Stomach (tissue), 9 donors: ENCODE results near the gene PPP1R16B. TPM values are rescaled to one million over a fixed set of nuclear protein-coding genes. Genes with fewer than 3 reads are reported as not detected.

Source experiments
- DNase-seq, 2 donors: peaks; one replicate each; pipeline versions ENCODE4 v3.0.0 to v3.0.0-alpha.2; 2013 to 2019
- H3K27ac ChIP-seq, 5 donors: fragments of 200-600 bp in 4 of 5; sonication (generic) in 4 of 5; one replicate each; pipeline ENCODE4 v1.5.1; 2013 to 2019; ENCODE audit warnings: mild to moderate bottlenecking in 1 of 5, moderate library complexity in 1 of 5
- H3K27me3 ChIP-seq, 3 donors: fragments of 200-600 bp; sonication (generic); one replicate each; pipeline ENCODE4 v1.5.1; 2017 to 2019; ENCODE audit warnings: mixed run types in 1 of 3
- H3K36me3 ChIP-seq, 4 donors: fragments of 200-600 bp; sonication (generic); 1 replicate in 3 of 4; 2 replicates in 1 of 4; pipeline ENCODE4 v1.5.1; 2016 to 2019
- H3K4me1 ChIP-seq, 4 donors: fragments of 200-600 bp; sonication (generic); one replicate each; pipeline ENCODE4 v1.5.1; 2016 to 2019
- H3K4me3 ChIP-seq, 4 donors: fragments of 200-600 bp; sonication (generic) in 3 of 4; one replicate each; pipeline ENCODE4 v1.5.1; 2016 to 2019; ENCODE audit warnings: mild to moderate bottlenecking in 1 of 4
- H3K9me3 ChIP-seq, 4 donors: fragments of 200-600 bp; sonication (generic); one replicate each; pipeline ENCODE4 v1.5.1; 2016 to 2019
- EP300 ChIP-seq: sonication (generic); formaldehyde crosslinking; IDR thresholded peaks from one replicate; pipeline ENCODE4 v1.6.1; 2017; ENCODE audit warnings: antibody characterized with exemption
- POLR2A ChIP-seq, 4 donors: fragments of 450-650 bp; IDR thresholded peaks; one replicate each; pipeline ENCODE4 v1.6.1; 2016; ENCODE audit warnings: antibody characterized with exemption in 4 of 4, control low read depth in 2 of 4, mild to moderate bottlenecking in 1 of 4, moderate library complexity in 1 of 4
- POLR2AphosphoS5 ChIP-seq, 3 donors: sonication (generic); formaldehyde crosslinking; IDR thresholded peaks; one replicate each; pipeline ENCODE4 v1.6.1; 2016; ENCODE audit warnings: antibody characterized with exemption in 3 of 3
- WGBS, 5 donors: extraction: QIAGEN DNeasy Blood & Tissue Kit in 3 of 5; methylation state at CpG; one replicate each; pipeline versions ENCODE4 v1.1.5 to v1.1.7; 2013 to 2018; 5-methylcytosine and 5-hydroxymethylcytosine counted together
- intact Hi-C: fragments of 100-400 bp; cut with DNase I; formaldehyde crosslinking; loops from one replicate; pipeline ENCODE4 v1.15.1; 2023; ENCODE audit warnings: low total_unique reads
- polyA plus RNA-seq, 3 donors: library from polyadenylated mRNA; stranded (reverse); fragments of 200-250 nt; gene quantifications; one replicate each; pipeline ENCODE4 v1.2.3, GENCODE V29; 2013
- total RNA-seq, 5 donors: library from RNA; depleted of rRNA; stranded (reverse); fragments of >200 nt; gene quantifications; one replicate each; pipeline versions ENCODE4 v1.1.0 to v1.2.3, GENCODE V29; 2014 to 2016
- TF ChIP-seq, protein P1 (sequence below), 7 experiments: fragments of 450-650 bp in 4 of 7; fragments of 200-600 bp in 3 of 7; sonication (generic) in 3 of 7; IDR thresholded peaks; one replicate each; pipeline ENCODE4 v1.5.1; 2016 to 2019; ENCODE audit warnings: antibody characterized with exemption in 7 of 7, control low read depth in 2 of 7, mild to moderate bottlenecking in 1 of 7
- donor health status: healthy with polysubstance abuse.
- donor health status: Bipolar disorder and iron deficiency.
- donor health status: healthy.

The PPP1R16B gene
- total and polyA plus RNA-seq, 8 donors, result 1.2 to 18.7 (median 6.2) TPM

DNA sequence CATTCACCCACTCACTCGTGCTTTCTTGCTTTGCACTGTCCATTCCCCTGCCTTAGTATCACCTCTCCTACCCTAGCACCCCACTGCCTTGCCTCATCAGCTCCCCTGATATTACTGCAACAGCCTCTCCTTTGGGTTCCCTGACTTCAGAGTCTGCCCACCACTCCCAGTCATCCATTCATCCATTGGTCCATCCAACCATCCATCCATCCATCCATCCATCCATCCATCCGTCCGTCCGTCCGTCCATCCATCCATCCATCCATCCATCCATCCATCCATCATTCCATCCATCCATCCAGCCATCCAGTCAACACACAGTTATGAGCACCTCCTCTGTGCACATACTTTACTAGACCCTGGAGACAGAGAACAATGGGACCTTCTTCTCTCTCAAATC, 97.8 kb downstream of the PPP1R16B start:
- no peaks in the 10 kb centered on the region for H3K27me3 ChIP-seq
- H3K36me3 ChIP-seq, result peaks cover 0 to 34% (median 18%) of the 10 kb centered on the region in 4 donors
- no peaks in the 10 kb centered on the region for H3K4me1 ChIP-seq
- no peak overlapping the region for H3K4me3 ChIP-seq
- WGBS, 5 donors, result 40 to 68% (median 45%) methylated on average over 5 of the region's 5 CpGs
- H3K27ac ChIP-seq, result no peak overlapping the region
- DNase-seq, result no peak
- TF ChIP-seq POLR2AphosphoS5 (IDR thresholded peaks at IDR 0.05) (no peak), EP300 (no peak), POLR2A (IDR thresholded peaks at IDR 0.05) (no peak)
- TF ChIP-seq, protein P1, sequence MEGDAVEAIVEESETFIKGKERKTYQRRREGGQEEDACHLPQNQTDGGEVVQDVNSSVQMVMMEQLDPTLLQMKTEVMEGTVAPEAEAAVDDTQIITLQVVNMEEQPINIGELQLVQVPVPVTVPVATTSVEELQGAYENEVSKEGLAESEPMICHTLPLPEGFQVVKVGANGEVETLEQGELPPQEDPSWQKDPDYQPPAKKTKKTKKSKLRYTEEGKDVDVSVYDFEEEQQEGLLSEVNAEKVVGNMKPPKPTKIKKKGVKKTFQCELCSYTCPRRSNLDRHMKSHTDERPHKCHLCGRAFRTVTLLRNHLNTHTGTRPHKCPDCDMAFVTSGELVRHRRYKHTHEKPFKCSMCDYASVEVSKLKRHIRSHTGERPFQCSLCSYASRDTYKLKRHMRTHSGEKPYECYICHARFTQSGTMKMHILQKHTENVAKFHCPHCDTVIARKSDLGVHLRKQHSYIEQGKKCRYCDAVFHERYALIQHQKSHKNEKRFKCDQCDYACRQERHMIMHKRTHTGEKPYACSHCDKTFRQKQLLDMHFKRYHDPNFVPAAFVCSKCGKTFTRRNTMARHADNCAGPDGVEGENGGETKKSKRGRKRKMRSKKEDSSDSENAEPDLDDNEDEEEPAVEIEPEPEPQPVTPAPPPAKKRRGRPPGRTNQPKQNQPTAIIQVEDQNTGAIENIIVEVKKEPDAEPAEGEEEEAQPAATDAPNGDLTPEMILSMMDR (IDR thresholded peaks at IDR 0.05), result no peak
- peaks cover 0 to 19% (median 14%) of the 10 kb centered on the region in 4 donors for H3K9me3 ChIP-seq
- intact Hi-C loops, result no loop called here

DNA sequence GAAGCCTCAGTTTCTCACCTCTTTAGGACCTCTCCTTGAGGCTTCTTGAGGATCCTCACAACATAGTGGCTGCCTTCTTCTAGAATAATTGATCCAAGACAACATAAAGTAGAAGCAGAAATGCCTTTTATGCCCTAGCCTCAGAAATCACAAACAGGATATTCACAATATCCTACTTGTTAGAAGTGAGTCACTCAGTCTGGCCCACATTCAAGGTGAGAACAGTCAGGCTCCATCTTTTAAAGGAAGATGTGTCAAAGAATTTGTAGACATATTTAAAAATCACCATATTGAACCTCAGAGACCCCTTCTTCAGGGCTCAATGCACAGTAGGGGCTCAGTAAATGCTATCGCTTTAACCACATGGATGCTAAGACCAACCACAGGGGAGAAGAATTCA, 99.9 kb downstream of the PPP1R16B start:
- Histone ChIP-seq H3K4me3 (no peak overlapping the region), H3K27ac (no peak overlapping the region), H3K9me3 (peaks cover 0 to 19% (median 14%) of the 10 kb centered on the region in 4 donors), H3K27me3 (no peaks in the 10 kb centered on the region), H3K4me1 (no peaks in the 10 kb centered on the region), H3K36me3 (peaks cover 0 to 34% (median 22%) of the 10 kb centered on the region in 4 donors)
- 57 to 98% (median 63%) methylated on average over 1 of the region's 1 CpG for WGBS, 5 donors
- no peak for DNase-seq
- intact Hi-C loops, result no loop called here
- TF ChIP-seq, protein P1 (IDR thresholded peaks at IDR 0.05), result no peak
- TF ChIP-seq POLR2A (IDR thresholded peaks at IDR 0.05), result no peak
- no peak for TF ChIP-seq POLR2AphosphoS5 (IDR thresholded peaks at IDR 0.05)
- no peak for TF ChIP-seq EP300

DNA sequence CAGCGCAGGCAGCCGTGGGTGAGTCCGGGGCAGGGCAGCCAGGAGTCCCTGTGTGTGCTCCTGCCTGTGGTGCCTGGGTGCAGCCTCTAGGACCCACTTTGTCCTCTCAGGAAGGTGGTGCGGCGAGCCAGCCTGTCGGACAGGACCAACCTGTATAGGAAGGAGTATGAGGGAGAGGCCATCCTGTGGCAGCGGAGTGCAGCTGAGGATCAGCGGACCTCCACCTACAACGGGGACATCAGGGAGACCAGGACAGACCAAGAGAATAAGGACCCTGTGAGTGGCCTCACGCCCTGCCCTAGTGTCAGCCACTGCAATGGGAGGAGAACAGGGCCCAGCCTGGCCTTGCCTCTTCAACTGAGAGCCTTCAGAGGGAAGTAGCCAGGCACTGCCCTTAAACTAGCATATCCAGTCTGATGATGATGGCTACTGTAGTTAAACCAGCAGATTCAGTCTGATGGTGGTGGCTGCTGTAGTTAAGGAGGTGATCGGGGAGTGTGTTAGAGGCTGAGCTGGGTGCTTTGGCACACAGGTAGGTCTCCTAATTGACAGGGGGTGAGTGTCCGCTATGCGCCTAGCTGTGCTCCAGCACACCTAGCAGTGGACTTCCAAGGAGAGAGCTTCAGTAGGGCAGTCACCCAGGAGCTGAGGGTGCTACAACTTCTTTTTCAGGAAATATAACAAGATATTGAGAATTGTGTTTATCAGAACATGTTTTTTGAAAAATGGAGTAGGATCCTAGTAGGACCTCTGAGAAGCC, 102.6 kb downstream of the PPP1R16B start:
- H3K27ac ChIP-seq, result no peak overlapping the region
- H3K4me3 ChIP-seq, result no peak overlapping the region
- peaks cover 0 to 27% (median 17%) of the 10 kb centered on the region in 4 donors for H3K36me3 ChIP-seq
- WGBS, 5 donors, result 78 to 91% (median 86%) methylated on average over 12 to 13 of the region's 13 CpGs
- TF ChIP-seq POLR2A (IDR thresholded peaks at IDR 0.05) (no peak), POLR2AphosphoS5 (IDR thresholded peaks at IDR 0.05) (no peak), EP300 (no peak)
- TF ChIP-seq, protein P1 (IDR thresholded peaks at IDR 0.05), result no peak
- DNase-seq, result no peak
- H3K9me3 ChIP-seq, result peaks cover 0 to 19% (median 14%) of the 10 kb centered on the region in 4 donors
- H3K27me3 ChIP-seq, result peaks cover 0 to 1% (median 0%) of the 10 kb centered on the region in 3 donors
- intact Hi-C loops, result no loop called here
- H3K4me1 ChIP-seq, result no peaks in the 10 kb centered on the region

DNA sequence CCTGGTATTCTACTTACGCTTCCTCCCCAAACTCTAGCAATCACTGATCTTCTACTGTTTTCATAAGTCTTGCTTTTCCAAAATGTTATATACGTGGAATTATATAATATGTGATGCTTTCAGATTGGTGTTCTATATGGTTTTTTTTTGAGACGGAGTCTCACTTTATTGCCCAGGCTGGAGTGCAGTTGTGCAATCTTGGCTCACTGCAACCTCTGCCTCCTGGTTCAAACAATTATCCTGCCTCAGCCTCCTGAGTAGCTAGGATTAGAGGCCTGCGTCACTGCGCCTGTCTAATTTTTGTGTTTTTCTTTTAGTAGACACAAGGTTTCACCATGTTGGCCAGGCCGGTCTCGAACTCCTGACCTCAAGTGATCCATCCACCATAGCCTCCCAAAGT, 109.9 kb downstream of the PPP1R16B start:
- Histone ChIP-seq H3K4me3 (no peak overlapping the region), H3K36me3 (peaks cover 0 to 17% (median 10%) of the 10 kb centered on the region in 4 donors), H3K27ac (no peak overlapping the region), H3K27me3 (peaks cover 0 to 24% (median 3%) of the 10 kb centered on the region in 3 donors), H3K4me1 (no peaks in the 10 kb centered on the region), H3K9me3 (no peaks in the 10 kb centered on the region)
- DNase-seq, result no peak
- no peak for TF ChIP-seq POLR2A (IDR thresholded peaks at IDR 0.05)
- TF ChIP-seq, protein P1 (IDR thresholded peaks at IDR 0.05), result no peak
- TF ChIP-seq POLR2AphosphoS5 (IDR thresholded peaks at IDR 0.05), result no peak
- no peak for TF ChIP-seq EP300
- 93 to 98% (median 97%) methylated on average over 7 of the region's 7 CpGs for WGBS, 5 donors
- intact Hi-C loops, result no loop called here
